Stimulated activated CD4-positive, alpha-beta T cell treated with anti-CD3 and anti-CD28 coated beads, Interleukin-1b, Interleukin-23, amount 100 ng/mL, for 48 hours (primary cell): ENCODE results near the gene BAG1.

ENCODE experiments used
- DNase-seq: peaks from one replicate; pipeline ENCODE4 v3.0.0-alpha.2; 2020

The BAG1 gene

GRCh38 chr9:33273266-33273971 lies 8.9 kb upstream of the BAG1 start:
- DNase-seq, result no peak

GRCh38 chr9:33272061-33272460 lies 7.6 kb upstream of the BAG1 start:
- no peak for DNase-seq

DNA sequence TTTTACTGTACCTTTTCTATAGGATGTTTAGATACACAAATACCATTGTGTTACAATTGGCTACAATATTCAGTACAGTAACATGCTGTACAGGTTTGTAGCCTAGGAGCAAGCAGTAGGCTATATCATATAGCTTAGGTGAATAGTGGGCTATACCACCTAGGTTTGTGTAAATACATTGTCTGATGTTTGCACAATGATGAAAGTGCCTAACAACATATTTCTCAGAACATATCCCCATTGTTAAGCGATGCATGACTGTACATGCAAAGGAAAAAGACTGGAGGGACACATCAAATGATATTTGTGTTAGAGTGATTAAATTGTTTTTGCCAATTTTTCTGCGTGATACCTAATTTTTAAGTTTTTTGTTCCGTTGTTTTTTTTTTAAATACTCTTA lies 5.6 kb upstream of the BAG1 start:
- no peak for DNase-seq

GRCh38 chr9:33267151-33267767 lies 2.8 kb upstream of the BAG1 start:
- no peak for DNase-seq

DNA sequence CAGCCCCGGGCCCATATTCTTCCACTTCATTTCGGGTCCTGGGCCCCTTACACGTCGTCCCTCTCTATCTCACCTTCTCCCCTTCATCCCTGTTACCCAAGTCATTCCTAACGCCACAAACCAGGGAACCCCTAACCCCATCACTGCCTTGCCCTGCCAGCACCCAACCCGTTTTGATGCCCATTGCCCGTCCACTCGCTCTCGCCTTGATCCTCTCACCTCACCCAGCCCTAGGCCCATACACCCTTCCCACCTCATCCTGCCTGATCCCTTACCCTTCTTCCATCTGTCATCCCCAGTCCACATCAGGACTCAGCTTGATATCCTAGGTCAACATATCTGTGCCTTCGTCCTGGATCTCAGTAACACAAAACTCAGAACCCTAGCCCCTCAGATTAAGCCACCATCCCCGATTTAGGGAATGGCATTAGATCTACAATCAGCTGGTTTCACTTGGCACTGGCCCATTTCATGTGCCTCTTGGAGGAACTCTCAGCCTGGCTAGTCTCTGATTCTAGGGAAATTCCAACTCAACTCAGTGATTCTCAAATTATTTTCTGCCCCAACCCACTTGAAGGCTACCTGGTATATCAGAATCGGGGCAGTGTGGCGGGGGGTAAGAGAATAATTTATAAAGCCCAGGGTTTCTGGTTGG lies 830 bp upstream of the BAG1 start:
- no peak for DNase-seq

GRCh38 chr9:33264003-33264472 lies 470 bp downstream of the BAG1 start:
- DNase-seq, result peak; percentile 43

- DNase-seq, result peak; percentile 16
These were observed 1.1 kb downstream of the BAG1 start for GRCh38 chr9:33263131-33264002.

GRCh38 chr9:33260372-33260771 lies 4.1 kb downstream of the BAG1 start:
- no peak for DNase-seq

DNA sequence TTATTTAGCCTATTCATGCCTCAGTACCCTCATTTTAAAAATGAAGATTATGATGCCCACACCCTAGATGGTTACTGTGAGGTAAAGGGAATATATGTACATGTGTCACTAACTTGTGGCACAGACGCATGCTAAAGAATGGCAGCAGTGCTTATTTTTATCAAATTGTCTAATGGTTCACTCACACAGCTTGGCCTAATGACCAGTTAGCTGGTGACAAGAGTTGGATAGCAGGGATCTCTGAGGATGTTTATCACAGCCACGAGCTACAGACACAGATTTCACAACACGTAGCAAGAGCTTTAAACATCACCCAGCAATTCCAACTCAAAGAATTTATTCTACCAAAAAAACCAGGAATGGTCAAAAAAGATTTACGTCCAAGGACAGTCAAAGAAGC lies 7.2 kb downstream of the BAG1 start:
- no peak for DNase-seq

DNA sequence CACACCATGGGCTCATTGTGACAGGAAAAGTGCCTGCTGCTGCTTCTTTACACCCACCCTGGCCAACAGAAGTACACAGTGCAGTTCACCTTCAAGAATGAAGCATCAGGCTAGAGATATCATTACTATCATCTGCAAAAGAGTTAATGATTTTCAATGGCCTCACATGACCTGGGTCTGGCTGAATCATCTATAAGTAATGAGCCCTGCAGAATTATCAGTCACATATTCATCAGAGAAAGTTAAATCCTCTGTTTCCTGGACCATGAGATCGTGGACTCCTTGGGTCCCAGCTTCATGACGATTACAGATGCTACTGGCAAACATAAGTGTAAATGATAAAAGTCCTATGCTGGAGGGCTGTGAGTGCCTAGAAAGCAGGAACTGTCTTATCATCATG lies 8.3 kb downstream of the BAG1 start:
- DNase-seq, result no peak

- DNase-seq, result no peak
These were observed 9.0 kb downstream of the BAG1 start for GRCh38 chr9:33255471-33255870.

GRCh38 chr9:33255014-33255413 lies 9.5 kb downstream of the BAG1 start:
- DNase-seq, result no peak

DNA sequence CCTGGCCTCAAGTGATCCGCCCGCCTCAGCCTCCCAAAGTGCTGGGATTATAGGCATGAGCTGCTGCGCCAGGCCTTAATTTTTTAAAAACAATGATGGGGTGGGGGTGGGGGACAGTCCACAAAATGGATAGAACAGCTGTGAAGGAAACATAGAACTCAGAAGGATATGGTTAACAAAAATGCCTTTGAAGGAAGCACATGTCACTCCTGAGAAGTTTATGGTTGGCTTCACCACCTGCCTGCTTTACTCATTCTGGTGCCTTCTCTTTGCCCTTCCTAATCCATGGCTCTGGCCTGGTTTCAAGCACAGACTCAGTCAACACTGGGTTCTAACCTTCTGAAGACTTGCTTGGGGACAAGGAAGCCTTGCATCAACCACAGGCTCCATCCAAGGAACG lies 10.3 kb downstream of the BAG1 start:
- no peak for DNase-seq

DNA sequence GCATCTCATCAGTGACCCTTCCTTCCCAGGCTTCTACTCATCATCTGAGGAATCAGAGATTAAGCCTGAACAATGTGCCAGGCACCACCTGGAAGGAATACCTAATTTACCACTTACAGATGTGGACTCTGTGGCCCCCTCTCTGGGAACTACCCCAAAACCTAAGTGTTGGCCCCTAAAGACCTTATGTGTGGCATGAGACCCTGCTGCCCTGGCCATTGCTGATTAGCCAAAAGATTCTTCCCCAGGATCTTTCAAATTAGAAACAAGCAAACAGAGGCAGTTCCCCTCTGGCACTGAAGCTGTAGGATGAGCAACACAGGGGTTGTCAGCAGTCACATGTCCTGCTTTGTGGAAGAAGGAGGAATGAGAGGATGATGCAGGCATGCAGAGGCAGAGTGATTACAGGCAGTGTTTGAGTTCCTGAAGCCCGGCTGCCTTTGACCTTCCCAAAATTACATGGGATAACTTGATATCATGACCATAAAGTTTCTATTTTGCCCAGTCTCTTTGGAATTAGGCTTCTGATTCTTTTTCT lies 14.0 kb downstream of the BAG1 start:
- DNase-seq, result no peak

GRCh38 chr9:33249983-33250382 lies 14.5 kb downstream of the BAG1 start:
- DNase-seq, result no peak

- DNase-seq, result no peak
These were observed 15.3 kb downstream of the BAG1 start for GRCh38 chr9:33249087-33249658.

DNA sequence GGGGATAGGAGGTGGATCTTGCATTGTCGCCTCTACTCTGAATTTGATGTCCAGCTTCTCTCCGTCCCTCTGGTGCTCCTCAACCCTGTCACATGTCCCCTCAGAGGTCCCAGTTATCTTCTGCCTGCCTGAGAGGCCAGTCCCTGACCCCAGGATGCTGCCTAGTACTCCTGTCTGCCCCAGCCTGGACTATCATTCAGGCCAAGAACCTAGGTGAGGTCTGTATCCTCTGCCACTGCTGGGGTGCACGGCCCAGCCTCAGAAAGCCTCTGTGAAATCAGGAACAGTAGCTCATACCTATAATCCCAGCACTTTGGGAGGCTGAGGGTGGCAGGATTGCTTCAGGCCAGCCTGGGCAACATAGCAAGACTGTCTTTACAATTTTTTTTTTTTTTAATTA lies 15.9 kb downstream of the BAG1 start:
- DNase-seq, result no peak

GRCh38 chr9:33246269-33246860 lies 18.1 kb downstream of the BAG1 start:
- DNase-seq, result no peak

GRCh38 chr9:33245341-33245740 lies 19.2 kb downstream of the BAG1 start:
- DNase-seq, result no peak

GRCh38 chr9:33244137-33244784 lies 20.2 kb downstream of the BAG1 start:
- no peak for DNase-seq

GRCh38 chr9:33242609-33243134 lies 21.8 kb downstream of the BAG1 start:
- no peak for DNase-seq
